Fibroblast of lung (primary cell): ENCODE results near the gene DLGAP4. TPM values are rescaled to one million over a fixed set of nuclear protein-coding genes. Genes with fewer than 3 reads are reported as not detected.

Experiments
- DNase-seq, 2 donors: peaks; one replicate each; pipeline versions ENCODE4 v3.0.0 to v3.0.0-alpha.2; 2010; ENCODE audit warnings: low read depth in 2 of 2
- H2AFZ ChIP-seq: 2 replicates; pipeline ENCODE4 v1.5.1; 2012; ENCODE audit warnings: low read length, control low read depth, inconsistent platforms
- H3K27ac ChIP-seq: 2 replicates; pipeline ENCODE4 v1.5.1; 2011; ENCODE audit warnings: low read length, control low read depth; ENCODE audit not compliant: insufficient read depth
- H3K27me3 ChIP-seq: 2 replicates; pipeline ENCODE4 v1.5.1; 2011; ENCODE audit warnings: mild to moderate bottlenecking, low read length; ENCODE audit not compliant: control insufficient read depth, insufficient read depth
- H3K36me3 ChIP-seq: 2 replicates; pipeline ENCODE4 v1.5.1; 2011; ENCODE audit warnings: low read length; ENCODE audit not compliant: control insufficient read depth, insufficient read depth
- H3K4me1 ChIP-seq: 2 replicates; pipeline ENCODE4 v1.5.1; 2011; ENCODE audit warnings: low read length; ENCODE audit not compliant: control insufficient read depth, insufficient read depth; ENCODE audit errors: extremely low read depth
- H3K4me2 ChIP-seq: 2 replicates; pipeline ENCODE4 v1.5.1; 2011; ENCODE audit warnings: low read length, control low read depth; ENCODE audit not compliant: insufficient read depth; ENCODE audit errors: extremely low read depth
- H3K4me3 ChIP-seq, 4 experiments: fragments of 200-600 bp in 1 of 4; sonication (generic) in 1 of 4; replicated peaks in 1 of 4; 2 replicates each; pipeline ENCODE4 v1.5.1; 2011 to 2016; ENCODE audit warnings: low read length in 4 of 4, low read depth in 3 of 4, mild to moderate bottlenecking in 3 of 4, control low read depth in 2 of 4, inconsistent platforms in 1 of 4, mixed read lengths in 1 of 4; ENCODE audit not compliant: insufficient read depth in 1 of 4; ENCODE audit errors: control extremely low read depth in 1 of 4
- H3K79me2 ChIP-seq: 2 replicates; pipeline ENCODE4 v1.5.1; 2012; ENCODE audit warnings: mild to moderate bottlenecking, low read length, inconsistent platforms; ENCODE audit not compliant: control insufficient read depth, insufficient read depth
- H3K9ac ChIP-seq: 2 replicates; pipeline ENCODE4 v1.5.1; 2011; ENCODE audit warnings: mild to moderate bottlenecking, low read length, control low read depth; ENCODE audit not compliant: insufficient read depth
- H3K9me3 ChIP-seq: 2 replicates; pipeline ENCODE4 v1.5.1; 2012; ENCODE audit warnings: low read depth, low read length; ENCODE audit not compliant: control insufficient read depth, insufficient read depth
- H4K20me1 ChIP-seq: 2 replicates; pipeline ENCODE4 v1.5.1; 2011; ENCODE audit warnings: low read length; ENCODE audit not compliant: control insufficient read depth, insufficient read depth; ENCODE audit errors: extremely low read depth
- EZH2 ChIP-seq: IDR thresholded peaks from 2 replicates; pipeline ENCODE4 v1.5.1; 2012; ENCODE audit warnings: low read length, control low read depth, mild to moderate bottlenecking; ENCODE audit errors: missing control alignments
- polyA plus RNA-seq, 2 donors: library from polyadenylated mRNA; depleted of rRNA in 1 of 2; stranded (reverse) in 1 of 2; unstranded in 1 of 2; fragments of >200 nt; gene quantifications; 2 replicates each; pipeline ENCODE4 v1.2.1, GENCODE V29; 2011 to 2012; ENCODE audit warnings: missing spikeins in 1 of 2
- total RNA-seq: library from RNA; depleted of rRNA; stranded (reverse); fragments of >200 nt; gene quantifications from 2 replicates; pipeline ENCODE4 v1.2.1, GENCODE V29; 2014
- TF ChIP-seq, protein P1 (sequence below), 2 donors: IDR thresholded peaks in 1 of 2; conservative IDR thresholded peaks in 1 of 2; 1 replicate in 1 of 2; 2 replicates in 1 of 2; pipeline ENCODE4 v1.5.1; 2011 to 2012; ENCODE audit warnings: low read length in 2 of 2, control low read depth in 1 of 2, inconsistent platforms in 1 of 2, low read depth in 1 of 2, mild to moderate bottlenecking in 1 of 2

The DLGAP4 gene
- total and polyA plus RNA-seq, 2 donors (not counting 1 experiment from before 2014, with no cell fraction given): 25.9 to 26.9 TPM

DNA sequence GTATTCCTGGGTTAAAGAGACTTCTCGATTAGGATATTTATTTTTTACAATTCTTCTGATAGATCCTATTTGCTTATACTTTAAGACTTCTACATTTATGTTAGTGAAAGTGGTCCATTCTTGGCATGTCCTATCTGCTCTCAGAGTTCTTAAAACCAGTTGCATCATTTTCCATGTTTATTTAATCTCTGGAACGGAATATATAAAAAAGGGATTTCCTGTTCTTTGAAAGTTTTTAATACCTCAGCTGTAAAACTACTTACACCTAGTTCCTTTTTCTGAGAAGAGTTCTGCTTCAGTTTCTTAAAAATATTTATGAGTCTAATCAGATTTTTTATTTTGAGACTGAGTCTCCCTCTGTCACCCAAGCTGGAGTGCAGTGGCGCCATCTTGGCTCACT, 217.2 kb downstream of the DLGAP4 start:
- peak in 1 of 2 donors; percentile 49 for DNase-seq
- no peak overlapping the region for H3K4me2 ChIP-seq
- H3K4me3 ChIP-seq: no peak overlapping the region
- no peak overlapping the region for H3K27ac ChIP-seq
- H3K79me2 ChIP-seq: peaks cover 1% of the 10 kb centered on the region
- TF ChIP-seq, protein P1, sequence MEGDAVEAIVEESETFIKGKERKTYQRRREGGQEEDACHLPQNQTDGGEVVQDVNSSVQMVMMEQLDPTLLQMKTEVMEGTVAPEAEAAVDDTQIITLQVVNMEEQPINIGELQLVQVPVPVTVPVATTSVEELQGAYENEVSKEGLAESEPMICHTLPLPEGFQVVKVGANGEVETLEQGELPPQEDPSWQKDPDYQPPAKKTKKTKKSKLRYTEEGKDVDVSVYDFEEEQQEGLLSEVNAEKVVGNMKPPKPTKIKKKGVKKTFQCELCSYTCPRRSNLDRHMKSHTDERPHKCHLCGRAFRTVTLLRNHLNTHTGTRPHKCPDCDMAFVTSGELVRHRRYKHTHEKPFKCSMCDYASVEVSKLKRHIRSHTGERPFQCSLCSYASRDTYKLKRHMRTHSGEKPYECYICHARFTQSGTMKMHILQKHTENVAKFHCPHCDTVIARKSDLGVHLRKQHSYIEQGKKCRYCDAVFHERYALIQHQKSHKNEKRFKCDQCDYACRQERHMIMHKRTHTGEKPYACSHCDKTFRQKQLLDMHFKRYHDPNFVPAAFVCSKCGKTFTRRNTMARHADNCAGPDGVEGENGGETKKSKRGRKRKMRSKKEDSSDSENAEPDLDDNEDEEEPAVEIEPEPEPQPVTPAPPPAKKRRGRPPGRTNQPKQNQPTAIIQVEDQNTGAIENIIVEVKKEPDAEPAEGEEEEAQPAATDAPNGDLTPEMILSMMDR (conservative IDR thresholded peaks at IDR 0.05 in 1 of 2, IDR thresholded peaks at IDR 0.05 in 1 of 2; ENCODE audit: low read depth in 1 of 2, low read length in 2 of 2): no peak
- no peak for TF ChIP-seq EZH2
- H3K36me3 ChIP-seq: peaks cover 26% of the 10 kb centered on the region
- H4K20me1 ChIP-seq: no peaks in the 10 kb centered on the region
- no peaks in the 10 kb centered on the region for H3K27me3 ChIP-seq
- no peaks in the 10 kb centered on the region for H3K9me3 ChIP-seq
- no peaks in the 10 kb centered on the region for H3K4me1 ChIP-seq
- H3K9ac ChIP-seq: no peak overlapping the region
- no peak overlapping the region for H2AFZ ChIP-seq

DNA sequence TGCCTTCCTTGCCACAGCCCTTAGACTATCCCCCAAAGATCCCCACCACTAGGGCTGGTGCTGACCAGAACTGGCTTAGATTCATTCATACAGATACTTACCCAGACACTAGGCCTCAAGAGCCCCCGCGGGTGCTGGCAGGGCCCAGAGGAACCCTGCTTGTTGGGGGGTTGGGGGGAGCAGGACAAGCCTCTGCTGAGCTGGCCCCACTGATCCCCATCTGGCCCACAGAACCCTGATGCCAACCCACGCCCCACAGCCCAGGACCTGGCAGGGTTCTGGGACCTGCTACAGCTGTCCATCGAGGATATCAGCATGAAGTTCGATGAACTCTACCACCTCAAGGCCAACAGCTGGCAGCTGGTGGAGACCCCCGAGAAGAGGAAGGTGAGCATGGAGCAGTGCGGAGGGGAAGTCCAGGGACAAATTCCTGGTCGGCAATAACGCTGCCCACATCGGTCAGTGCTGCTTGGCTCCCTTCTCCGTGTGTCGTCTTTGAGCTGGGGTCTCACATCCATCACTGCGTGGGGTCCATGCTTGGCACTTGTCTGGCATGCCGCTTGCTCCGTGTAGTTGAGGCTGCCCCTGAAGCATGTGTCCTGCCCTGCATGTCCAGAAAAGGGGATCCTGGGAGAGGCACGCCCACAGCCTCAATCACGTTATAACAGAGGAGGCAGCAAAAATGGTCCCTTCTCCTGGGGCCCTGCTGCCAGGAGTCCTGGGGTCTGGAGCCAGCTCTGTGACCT, 219.7 kb downstream of the DLGAP4 start:
- no peak overlapping the region for H3K27ac ChIP-seq

DNA sequence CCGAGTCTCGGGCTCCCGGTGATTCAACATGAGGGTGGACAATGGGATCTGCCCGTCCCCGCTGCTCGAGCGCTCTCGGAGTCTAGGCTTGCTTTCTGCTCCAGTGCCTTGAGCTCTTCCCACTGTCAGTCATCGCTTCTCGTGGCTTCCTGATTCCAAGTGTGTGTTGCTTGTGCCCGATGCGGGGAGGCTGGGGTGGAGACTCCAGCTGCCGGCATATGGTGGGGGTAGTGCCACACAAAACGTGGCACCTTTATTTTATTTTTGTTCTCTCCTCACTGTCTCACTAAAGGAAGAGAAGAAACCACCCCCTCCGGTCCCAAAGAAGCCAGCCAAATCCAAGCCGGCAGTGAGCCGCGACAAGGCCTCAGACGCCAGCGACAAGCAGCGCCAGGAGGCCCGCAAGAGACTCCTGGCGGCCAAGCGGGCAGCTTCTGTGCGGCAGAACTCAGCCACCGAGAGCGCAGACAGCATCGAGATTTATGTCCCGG, 220.4 kb downstream of the DLGAP4 start:
- DNase-seq: no peak
- H4K20me1 ChIP-seq: no peaks in the 10 kb centered on the region

More for the DNA sequence above, 219.7 kb downstream of the DLGAP4 start:
- DNase-seq: no peak
- Histone ChIP-seq H3K4me2 (no peak overlapping the region), H3K27me3 (no peaks in the 10 kb centered on the region), H3K79me2 (peaks cover 1% of the 10 kb centered on the region), H3K4me1 (no peaks in the 10 kb centered on the region), H3K4me3 (no peak overlapping the region), H3K36me3 (peaks cover 32% of the 10 kb centered on the region), H4K20me1 (no peaks in the 10 kb centered on the region), H3K9ac (no peak overlapping the region), H3K9me3 (no peaks in the 10 kb centered on the region), H2AFZ (no peak overlapping the region)
- TF ChIP-seq, protein P1 (conservative IDR thresholded peaks at IDR 0.05 in 1 of 2, IDR thresholded peaks at IDR 0.05 in 1 of 2; ENCODE audit: low read depth in 1 of 2, low read length in 2 of 2): no peak
- no peak for TF ChIP-seq EZH2

More for the DNA sequence above, 220.4 kb downstream of the DLGAP4 start:
- no peak overlapping the region for H3K4me2 ChIP-seq
- no peak overlapping the region for H3K9ac ChIP-seq
- peaks cover 1% of the 10 kb centered on the region for H3K79me2 ChIP-seq
- H3K27ac ChIP-seq: no peak overlapping the region
- H3K9me3 ChIP-seq: no peaks in the 10 kb centered on the region
- no peaks in the 10 kb centered on the region for H3K4me1 ChIP-seq
- peaks cover 32% of the 10 kb centered on the region for H3K36me3 ChIP-seq
- H3K4me3 ChIP-seq: no peak overlapping the region
- TF ChIP-seq EZH2: no peak
- TF ChIP-seq, protein P1 (conservative IDR thresholded peaks at IDR 0.05 in 1 of 2, IDR thresholded peaks at IDR 0.05 in 1 of 2; ENCODE audit: low read depth in 1 of 2, low read length in 2 of 2): no peak
- no peak overlapping the region for H2AFZ ChIP-seq
- H3K27me3 ChIP-seq: no peaks in the 10 kb centered on the region
